SK-N-SH (cell line): ENCODE measurements around the gene PICALM.

Source experiments
- CTCF ChIP-seq: fragments of 200-600 bp; sonication (generic); IDR thresholded peaks from 2 replicates; pipeline ENCODE4 v1.6.1; 2017; ENCODE audit warnings: antibody characterized with exemption, mild to moderate bottlenecking, moderate library complexity
- GABPA ChIP-seq: IDR thresholded peaks from 2 replicates; pipeline ENCODE4 v1.4.0; 2012; ENCODE audit warnings: low read depth, mild to moderate bottlenecking
- GATA2 ChIP-seq: sonication (generic); formaldehyde crosslinking; IDR thresholded peaks from 2 replicates; pipeline ENCODE4 v1.5.0; 2020; ENCODE audit warnings: mild to moderate bottlenecking, missing genetic modification reagents
- SIN3A ChIP-seq: IDR thresholded peaks from 2 replicates; pipeline ENCODE4 v1.6.1; 2012; ENCODE audit warnings: low read depth, mild to moderate bottlenecking, low read length, moderate library complexity, borderline replicate concordance
- YY1 ChIP-seq: IDR thresholded peaks from 2 replicates; pipeline ENCODE4 v1.4.0; 2012; ENCODE audit warnings: low read depth, mild to moderate bottlenecking

- TF ChIP-seq CTCF (no peak), SIN3A (no peak), YY1 (no peak), GABPA (no peak), GATA2 (CRISPR knock-in tag) (no peak)
Measured at GRCh38 chr11:85914425-85914824, 154.5 kb downstream of the PICALM start.
